Measurements from ENCODE around the gene MARF1. TPM values are rescaled to one million over a fixed set of nuclear protein-coding genes. Genes with fewer than 3 reads are reported as not detected.

The MARF1 gene
- polyA plus RNA-seq, 3 donors: 5.7 to 39.9 (median 9.8) TPM

DNA sequence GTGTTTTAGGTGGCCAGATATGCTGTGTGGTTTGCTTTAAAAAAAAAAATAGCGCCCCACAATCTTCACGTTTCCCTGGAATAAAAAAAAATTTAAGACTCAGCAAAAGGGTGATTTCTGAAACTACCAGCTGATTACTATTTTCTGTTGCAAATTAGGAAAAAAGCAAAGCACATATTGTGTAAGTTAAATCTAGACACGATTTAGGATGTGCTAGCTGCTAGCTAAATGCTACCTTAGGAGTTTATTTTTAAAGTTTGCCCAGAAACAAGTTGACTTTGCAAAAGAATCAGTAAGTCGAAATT is 944 bp upstream of the MARF1 start:
- H3K27ac ChIP-seq (ENCODE audit: low read depth in 1 of 2, low read length in 2 of 2): peak overlapping the region; percentile 94 to 98
- Mint-ChIP-seq H3K27ac (peak overlapping the region; percentile 98 to 99 (median 99)), H3K36me3 (peaks cover 7 to 14% of the 10 kb centered on the region in 2 donors), H3K4me1 (peaks cover 20% of the 10 kb centered on the region), H3K9me3 (no peaks in the 10 kb centered on the region), H3K4me3 (peak overlapping the region; percentile 92 to 93), H3K27me3 (ENCODE audit: low read depth in 3 of 3) (peaks cover 0 to 2% (median 0%) of the 10 kb centered on the region in 3 donors)
- no CpG with 5 or more reads among the region's 4 CpGs for WGBS (ENCODE audit: insufficient coverage)
- no peaks in the 10 kb centered on the region for H3K27me3 ChIP-seq (ENCODE audit: control insufficient read depth in 2 of 2, insufficient read depth in 2 of 2, low read length in 2 of 2)
- peaks cover 38% of the 10 kb centered on the region for H3K79me2 ChIP-seq (ENCODE audit: insufficient read depth, low read length)
- peaks cover 32% of the 10 kb centered on the region for H4K20me1 ChIP-seq (ENCODE audit: insufficient read depth, low read length)
- H3K36me3 ChIP-seq (replicated peaks in 1 of 2; ENCODE audit: control insufficient read depth in 1 of 2, insufficient read depth in 2 of 2, low read length in 2 of 2): peaks cover 2 to 5% of the 10 kb centered on the region in 2 donors
- peak overlapping the region; percentile 86 for H3K4me2 ChIP-seq (replicated peaks; ENCODE audit: extremely low read depth, low read length, poor library complexity, severe bottlenecking)
- no peaks in the 10 kb centered on the region for H3K9me3 ChIP-seq (replicated peaks in 1 of 2; ENCODE audit: control insufficient read depth in 1 of 2, insufficient read depth in 1 of 2, low read length in 2 of 2)
- TF ChIP-seq, protein P1, sequence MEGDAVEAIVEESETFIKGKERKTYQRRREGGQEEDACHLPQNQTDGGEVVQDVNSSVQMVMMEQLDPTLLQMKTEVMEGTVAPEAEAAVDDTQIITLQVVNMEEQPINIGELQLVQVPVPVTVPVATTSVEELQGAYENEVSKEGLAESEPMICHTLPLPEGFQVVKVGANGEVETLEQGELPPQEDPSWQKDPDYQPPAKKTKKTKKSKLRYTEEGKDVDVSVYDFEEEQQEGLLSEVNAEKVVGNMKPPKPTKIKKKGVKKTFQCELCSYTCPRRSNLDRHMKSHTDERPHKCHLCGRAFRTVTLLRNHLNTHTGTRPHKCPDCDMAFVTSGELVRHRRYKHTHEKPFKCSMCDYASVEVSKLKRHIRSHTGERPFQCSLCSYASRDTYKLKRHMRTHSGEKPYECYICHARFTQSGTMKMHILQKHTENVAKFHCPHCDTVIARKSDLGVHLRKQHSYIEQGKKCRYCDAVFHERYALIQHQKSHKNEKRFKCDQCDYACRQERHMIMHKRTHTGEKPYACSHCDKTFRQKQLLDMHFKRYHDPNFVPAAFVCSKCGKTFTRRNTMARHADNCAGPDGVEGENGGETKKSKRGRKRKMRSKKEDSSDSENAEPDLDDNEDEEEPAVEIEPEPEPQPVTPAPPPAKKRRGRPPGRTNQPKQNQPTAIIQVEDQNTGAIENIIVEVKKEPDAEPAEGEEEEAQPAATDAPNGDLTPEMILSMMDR (IDR thresholded peaks at IDR 0.05): no peak
- H3K4me1 ChIP-seq (ENCODE audit: control insufficient read depth in 1 of 2, insufficient read depth in 2 of 2, low read length in 2 of 2): peaks cover 19 to 27% of the 10 kb centered on the region in 2 donors
- H3K9ac ChIP-seq (ENCODE audit: insufficient read depth, low read length, poor library complexity, severe bottlenecking): peak overlapping the region; percentile 91
- intact Hi-C loops (cut with micrococcal nuclease): loop anchor here (2.0 to 10.0 kb wide), 5 partner anchors 29 to 1009 kb away; partner anchors contain the start of genes BFAR (in 1 of the 2), CEP20 (in 1 of the 2) and PARN (in 1 of the 2)
- peak overlapping the region; percentile 87 to 89 (median 88) for H3K4me3 ChIP-seq (replicated peaks in 1 of 3; ENCODE audit: low read depth in 2 of 3, low read length in 3 of 3)
- DNase-seq: no peak
- H2AFZ ChIP-seq (ENCODE audit: insufficient read depth, low read depth, low read length, poor library complexity, severe bottlenecking): peak overlapping the region; percentile 86

DNA sequence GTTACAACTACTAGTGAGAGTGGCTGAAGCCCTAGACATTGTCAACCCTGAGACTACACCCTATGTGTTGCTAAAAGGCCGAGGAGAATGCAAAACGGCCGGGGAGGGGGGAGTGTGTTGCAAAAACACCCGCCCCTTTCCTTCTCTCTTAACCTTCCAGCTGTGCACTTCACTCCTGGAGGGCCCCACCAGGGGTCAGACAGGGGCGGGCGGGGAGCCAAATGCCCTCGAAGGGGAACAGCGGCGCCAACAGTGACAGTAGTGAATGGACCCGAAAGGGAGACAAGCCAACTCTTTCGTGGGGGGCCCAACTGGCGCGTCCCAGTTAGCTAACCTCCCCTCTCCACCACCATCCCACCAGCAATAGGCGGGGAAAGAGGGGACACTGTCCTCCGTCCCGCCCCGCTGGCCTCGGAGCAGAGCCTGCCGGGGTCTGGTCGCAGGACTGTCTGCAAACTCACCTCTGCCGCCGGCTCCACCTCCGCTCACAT is 352 bp downstream of the MARF1 start:
- no peaks in the 10 kb centered on the region for H3K27me3 Mint-ChIP-seq (ENCODE audit: low read depth in 3 of 3)
- H3K4me1 Mint-ChIP-seq: peaks cover 23% of the 10 kb centered on the region
- Histone ChIP-seq H3K9ac (ENCODE audit: insufficient read depth, low read length, poor library complexity, severe bottlenecking) (peak overlapping the region; percentile 91), H3K27me3 (ENCODE audit: control insufficient read depth in 2 of 2, insufficient read depth in 2 of 2, low read length in 2 of 2) (no peaks in the 10 kb centered on the region), H3K27ac (ENCODE audit: low read depth in 1 of 2, low read length in 2 of 2) (peak overlapping the region; percentile 87 to 98), H3K36me3 (replicated peaks in 1 of 2; ENCODE audit: control insufficient read depth in 1 of 2, insufficient read depth in 2 of 2, low read length in 2 of 2) (peaks cover 15 to 18% of the 10 kb centered on the region in 2 donors), H4K20me1 (ENCODE audit: insufficient read depth, low read length) (peaks cover 38% of the 10 kb centered on the region), H3K9me3 (replicated peaks in 1 of 2; ENCODE audit: control insufficient read depth in 1 of 2, insufficient read depth in 1 of 2, low read length in 2 of 2) (no peaks in the 10 kb centered on the region), H3K79me2 (ENCODE audit: insufficient read depth, low read length) (peaks cover 49% of the 10 kb centered on the region), H3K4me1 (ENCODE audit: control insufficient read depth in 1 of 2, insufficient read depth in 2 of 2, low read length in 2 of 2) (peaks cover 19 to 27% of the 10 kb centered on the region in 2 donors), H3K4me2 (replicated peaks; ENCODE audit: extremely low read depth, low read length, poor library complexity, severe bottlenecking) (peak overlapping the region; percentile 86), H2AFZ (ENCODE audit: insufficient read depth, low read depth, low read length, poor library complexity, severe bottlenecking) (peak overlapping the region; percentile 86), H3K4me3 (replicated peaks in 1 of 3; ENCODE audit: low read depth in 2 of 3, low read length in 3 of 3) (peak overlapping the region; percentile 60 to 88 (median 87))
- H3K36me3 Mint-ChIP-seq: peaks cover 17 to 27% of the 10 kb centered on the region in 2 donors
- peak; percentile 57 to 71 (median 70) for DNase-seq
- H3K27ac Mint-ChIP-seq: peak overlapping the region; percentile 98 to 99 (median 99)
- intact Hi-C loops (cut with micrococcal nuclease): loop anchor here (2.0 to 10.0 kb wide), 5 partner anchors 30 to 1008 kb away; partner anchors contain the start of genes BFAR (in 1 of the 2), CEP20 (in 1 of the 2) and PARN (in 1 of the 2)
- TF ChIP-seq, protein P1 (IDR thresholded peaks at IDR 0.05): peak; percentile 65
- 0% methylated on average over 19 of the region's 23 CpGs for WGBS (ENCODE audit: insufficient coverage)
- no peaks in the 10 kb centered on the region for H3K9me3 Mint-ChIP-seq
- peak overlapping the region; percentile 92 to 93 for H3K4me3 Mint-ChIP-seq
